SK-N-MC (cell line): ENCODE measurements around the gene HBB.

Source experiments
- EZH2 ChIP-seq: fragments of 200-600 bp; sonication (generic); IDR thresholded peaks from one replicate; pipeline ENCODE4 v1.6.1; 2017; ENCODE audit warnings: antibody characterized with exemption
- POLR2AphosphoS5 ChIP-seq: IDR thresholded peaks from 2 replicates; pipeline ENCODE4 v1.6.1; 2012; ENCODE audit warnings: mild to moderate bottlenecking, low read depth, low read length, borderline replicate concordance

DNA sequence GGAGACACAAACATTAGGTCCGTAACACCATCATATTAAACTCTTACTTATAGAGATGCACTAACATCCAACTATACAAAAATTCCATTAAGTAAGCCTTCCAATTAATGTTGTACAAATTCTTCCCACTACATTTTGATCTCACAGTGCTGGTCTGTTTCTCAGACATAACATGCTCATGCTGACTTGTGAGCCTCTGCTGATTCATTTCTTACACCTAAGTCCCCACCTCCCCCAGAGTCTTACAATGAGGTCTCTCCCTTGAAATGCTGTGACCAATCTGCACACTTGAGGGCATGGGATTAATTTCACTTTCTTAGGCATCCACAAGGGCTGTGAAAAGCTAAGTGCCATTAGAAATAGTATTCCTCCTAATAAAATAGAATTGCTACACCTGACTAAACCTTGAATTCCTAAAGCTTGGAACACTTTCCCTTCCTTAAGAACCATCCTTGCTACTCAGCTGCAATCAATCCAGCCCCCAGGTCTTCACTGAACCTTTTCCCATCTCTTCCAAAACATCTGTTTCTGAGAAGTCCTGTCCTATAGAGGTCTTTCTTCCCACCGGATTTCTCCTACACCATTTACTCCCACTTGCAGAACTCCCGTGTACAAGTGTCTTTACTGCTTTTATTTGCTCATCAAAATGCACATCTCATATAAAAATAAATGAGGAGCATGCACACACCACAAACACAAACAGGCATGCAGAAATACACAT, 20.8 kb upstream of the HBB start:
- TF ChIP-seq POLR2AphosphoS5 (no peak), EZH2 (no peak)
